GM18909 (cell line): ENCODE results near the gene FBXO30.

Experiments
- ATAC-seq: cut with Tn5 transposase; IDR thresholded peaks from one replicate; pipeline ENCODE4 v1.9.1; 2021; ENCODE audit warnings: mild to moderate bottlenecking; ENCODE audit not compliant: unreplicated experiment, poor library complexity

FBXO30 gene

DNA sequence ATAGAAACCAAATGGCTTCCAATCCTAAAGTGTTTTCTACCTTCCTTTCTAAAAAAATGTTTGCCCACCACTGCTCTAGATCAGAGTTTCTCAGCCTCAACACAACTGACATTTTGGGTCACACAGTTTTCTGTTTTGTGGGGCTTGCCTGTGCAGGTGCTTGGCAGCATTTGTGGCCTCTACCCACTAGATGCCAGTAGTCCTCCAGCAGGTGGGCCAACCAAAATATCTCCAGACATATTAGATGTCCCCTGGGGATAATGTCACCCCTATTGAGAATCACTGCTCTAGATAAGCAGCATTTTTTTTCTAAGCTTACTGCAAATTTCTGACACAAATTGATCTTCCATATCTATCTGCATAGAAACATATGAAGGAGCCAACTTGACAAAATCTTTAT lies 53.0 kb downstream of the FBXO30 start:
- peak; percentile 88 for ATAC-seq

DNA sequence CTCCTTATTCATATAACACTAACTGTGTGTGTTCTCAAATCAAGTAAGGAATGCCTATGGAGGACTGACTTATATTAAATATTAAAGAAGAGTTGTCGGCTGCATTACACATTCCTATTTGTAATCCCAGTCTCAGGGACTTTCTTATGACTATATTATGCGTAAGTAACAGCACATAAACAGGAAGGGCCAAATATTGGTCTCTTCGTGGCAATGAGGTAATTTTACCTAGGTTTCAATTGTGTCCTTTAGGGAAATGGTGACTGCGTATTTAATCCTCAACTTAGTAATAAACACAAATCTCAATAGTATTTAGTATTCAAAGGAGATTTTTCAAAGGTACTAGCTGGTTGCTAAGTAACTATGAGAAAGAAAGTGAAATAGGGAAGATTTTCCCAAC lies 56.5 kb downstream of the FBXO30 start:
- ATAC-seq = no peak

DNA sequence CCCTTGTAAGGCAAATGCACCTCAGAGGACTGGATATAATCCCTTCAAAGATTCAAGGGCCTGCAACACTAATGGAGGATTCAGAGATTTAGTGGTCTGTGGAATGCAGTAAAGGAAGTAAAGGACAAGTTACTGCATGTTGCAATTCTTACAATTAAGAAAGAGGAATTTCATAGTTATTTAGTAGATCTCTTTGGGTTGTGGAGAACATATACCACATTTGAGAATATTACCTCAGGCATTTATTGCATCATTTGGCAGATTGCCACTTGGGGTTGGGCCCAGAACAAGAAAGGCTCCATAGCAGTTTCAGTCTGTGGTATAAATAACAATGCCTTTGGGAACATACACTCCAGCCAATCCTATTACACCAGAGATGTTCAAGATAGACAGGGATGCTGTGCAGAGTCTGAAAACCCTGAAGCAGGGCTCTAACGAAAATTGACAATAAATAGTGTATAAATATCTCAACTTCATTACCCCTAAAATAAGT lies 58.4 kb downstream of the FBXO30 start:
- ATAC-seq = no peak

DNA sequence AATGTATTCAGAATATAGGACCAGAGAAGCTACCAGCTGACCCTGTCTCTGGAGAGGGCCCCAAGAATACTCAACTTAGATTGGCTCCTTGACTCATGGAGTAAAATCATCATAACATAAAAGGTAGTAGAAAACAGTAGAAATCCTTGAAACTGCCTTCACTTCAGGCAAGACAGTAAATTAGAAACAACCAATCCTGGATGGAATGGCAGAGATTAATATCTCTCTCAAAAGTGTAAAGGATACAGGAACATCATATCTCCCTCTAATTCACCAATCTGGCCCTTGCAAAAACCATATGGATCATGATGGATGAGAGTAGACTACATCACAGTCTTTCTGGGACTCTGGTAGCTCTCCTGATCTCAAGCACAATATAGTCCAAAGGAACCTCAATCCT lies 58.9 kb downstream of the FBXO30 start:
- ATAC-seq = no peak

DNA sequence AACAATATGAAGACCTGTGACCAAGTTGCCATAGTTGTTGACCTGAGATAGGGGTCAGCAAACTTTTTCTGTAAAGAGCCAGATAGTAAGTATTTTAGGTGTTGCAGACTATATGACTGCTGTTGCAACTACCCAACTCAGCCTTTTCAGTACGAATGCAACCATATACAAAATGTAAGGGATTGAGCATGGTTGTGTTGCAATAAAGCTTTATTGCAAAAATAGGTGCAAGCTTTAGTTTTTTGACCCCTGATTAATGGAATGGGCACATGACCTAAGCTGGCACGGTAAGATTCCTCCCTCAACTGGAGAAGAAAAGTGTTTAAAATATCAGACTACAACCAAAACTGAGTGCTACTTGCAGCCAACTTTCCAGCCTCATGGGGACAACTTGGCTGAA lies 62.0 kb downstream of the FBXO30 start:
- no peak for ATAC-seq

DNA sequence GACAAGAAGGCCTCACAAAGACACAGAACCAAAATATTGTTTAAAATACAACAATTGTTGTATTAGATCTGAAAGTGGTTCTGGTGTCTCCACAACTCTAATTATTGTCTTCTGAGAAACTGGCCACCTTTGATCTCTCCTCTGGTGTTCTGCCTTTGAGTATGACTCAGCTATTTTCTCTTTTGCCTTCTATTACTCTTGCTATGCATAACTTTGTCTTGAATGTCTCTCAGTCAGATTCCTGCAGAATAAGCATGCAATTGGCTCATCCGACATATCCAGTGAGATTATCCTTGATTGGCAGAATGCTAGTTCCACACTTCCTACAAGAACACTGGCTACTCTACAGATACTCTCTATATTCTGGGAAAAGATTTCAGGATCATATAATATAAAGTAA lies 65.0 kb downstream of the FBXO30 start:
- no peak for ATAC-seq

DNA sequence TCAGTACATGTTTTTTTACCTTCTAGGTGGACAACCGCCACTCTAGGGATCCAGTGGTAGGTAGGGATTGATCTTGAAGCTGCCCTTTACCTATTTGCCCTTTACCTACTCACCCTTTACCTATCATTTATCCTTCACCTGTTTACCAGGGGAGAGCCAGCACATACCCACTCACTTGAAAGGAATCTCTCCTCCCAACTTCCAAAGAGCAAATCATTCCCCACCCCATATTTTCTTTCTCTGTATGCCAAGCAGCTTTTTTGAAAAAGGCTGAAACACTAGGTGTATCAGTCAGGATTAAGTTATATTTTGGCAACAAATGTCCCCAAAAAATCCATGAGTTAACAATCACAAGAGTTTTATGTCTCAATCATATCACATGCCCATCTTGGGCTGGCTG lies 68.7 kb downstream of the FBXO30 start:
- ATAC-seq = no peak

DNA sequence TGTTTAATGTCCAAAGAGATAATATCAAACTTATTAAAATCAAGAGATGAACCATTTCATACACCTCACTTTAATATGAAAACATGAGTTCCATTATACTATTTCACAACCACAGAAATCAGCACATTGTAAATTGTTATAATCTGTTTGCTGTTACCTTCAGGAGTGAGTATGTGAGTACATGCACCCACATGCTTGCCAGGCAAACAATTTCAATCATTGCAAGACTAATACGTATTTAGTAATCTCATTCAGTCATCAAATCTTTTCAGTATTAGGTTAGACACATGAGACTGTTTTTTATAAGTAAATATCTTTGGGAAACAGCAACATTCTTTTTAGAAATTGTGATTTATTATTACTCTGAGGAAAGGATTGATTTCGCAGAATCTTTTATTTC lies 70.0 kb downstream of the FBXO30 start:
- ATAC-seq = no peak
